ENCODE measurements around the gene CALML6. TPM values are rescaled to one million over a fixed set of nuclear protein-coding genes. Genes with fewer than 3 reads are reported as not detected.
"Not testable (repeated sequence)": the region's sequence is repeated elsewhere in the genome, so short reads cannot be mapped to it uniquely, and the experiment has no call there.

Gene CALML6, protein sequence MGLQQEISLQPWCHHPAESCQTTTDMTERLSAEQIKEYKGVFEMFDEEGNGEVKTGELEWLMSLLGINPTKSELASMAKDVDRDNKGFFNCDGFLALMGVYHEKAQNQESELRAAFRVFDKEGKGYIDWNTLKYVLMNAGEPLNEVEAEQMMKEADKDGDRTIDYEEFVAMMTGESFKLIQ
- total RNA-seq, result not detected
- long read RNA-seq, result 0 reads

- no peak for DNase-seq
- no peak for ATAC-seq (ENCODE audit: poor library complexity)
- intact Hi-C loops (cut with DNase I), result no loop called here
These were observed at the start of gene CALML6 for GRCh38 chr1:1914971-1915692. Gene CALML6 (plus strand): TSS chr1:1915260. CDS start chr1:1915281, 21 bp downstream.

- no peak for ATAC-seq (ENCODE audit: poor library complexity)
- no peak for DNase-seq
- intact Hi-C loops (cut with DNase I), result no loop called here
These were observed 47.9 kb upstream of the CALML6 start for GRCh38 chr1:1867164-1867563.

- ATAC-seq (ENCODE audit: poor library complexity) (no peak), DNase-seq (no peak)
- intact Hi-C loops (cut with DNase I), result no loop called here
These were observed 45.6 kb upstream of the CALML6 start for GRCh38 chr1:1869469-1869868.

DNA sequence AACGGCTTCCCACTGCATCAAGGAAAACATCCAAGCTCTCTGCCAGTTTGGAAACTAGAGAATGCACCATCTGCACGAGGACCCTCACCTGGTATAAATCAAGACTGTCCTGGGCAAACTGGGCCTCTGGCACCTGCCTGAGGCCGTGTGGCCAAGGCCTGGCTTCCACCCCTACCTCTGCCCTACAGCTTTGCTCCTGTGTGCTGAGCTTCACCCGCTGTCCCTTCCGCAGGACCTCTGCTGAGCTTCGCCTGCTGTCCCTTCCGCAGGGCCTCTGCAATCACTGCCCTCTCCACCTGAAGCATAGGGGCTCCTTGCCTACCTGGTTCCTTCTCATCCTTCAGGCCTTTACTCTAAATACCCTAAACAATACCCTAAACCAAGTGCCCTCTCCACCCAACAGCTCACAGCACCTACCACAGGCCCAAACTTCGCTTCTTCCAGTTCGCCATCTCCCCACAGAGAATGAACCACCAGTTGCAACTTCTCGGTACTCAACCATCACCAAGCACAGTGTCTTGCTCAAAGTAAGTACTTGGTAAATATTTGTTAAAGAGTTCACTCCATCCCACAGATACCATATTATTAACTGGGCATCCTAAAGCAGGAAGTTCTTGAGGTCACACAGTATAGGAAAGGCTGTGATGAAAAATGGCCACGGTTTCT lies 42.6 kb upstream of the CALML6 start:
- DNase-seq, result no peak
- ATAC-seq (ENCODE audit: poor library complexity), result no peak

GRCh38 chr1:1873186-1873585 lies 41.9 kb upstream of the CALML6 start:
- ATAC-seq (ENCODE audit: poor library complexity), result peak; percentile 93
- intact Hi-C loops (cut with DNase I), result no loop called here
- peak; percentile 83 for DNase-seq

More for the DNA sequence above, 42.6 kb upstream of the CALML6 start:
- intact Hi-C loops (cut with DNase I), result no loop called here

GRCh38 chr1:1874901-1875300 lies 40.2 kb upstream of the CALML6 start:
- DNase-seq, result no peak
- ATAC-seq (ENCODE audit: poor library complexity), result no peak
- intact Hi-C loops (cut with DNase I), result no loop called here

GRCh38 chr1:1875932-1876331 lies 39.1 kb upstream of the CALML6 start:
- no peak for DNase-seq
- no peak for ATAC-seq (ENCODE audit: poor library complexity)
- intact Hi-C loops (cut with DNase I), result no loop called here

- ATAC-seq (ENCODE audit: poor library complexity) (no peak), DNase-seq (no peak)
- intact Hi-C loops (cut with DNase I), result no loop called here
These were observed 38.6 kb upstream of the CALML6 start for GRCh38 chr1:1876335-1876930.

GRCh38 chr1:1877865-1878436 lies 37.1 kb upstream of the CALML6 start:
- no peak for ATAC-seq (ENCODE audit: poor library complexity)
- intact Hi-C loops (cut with DNase I), result no loop called here
- DNase-seq, result no peak

DNA sequence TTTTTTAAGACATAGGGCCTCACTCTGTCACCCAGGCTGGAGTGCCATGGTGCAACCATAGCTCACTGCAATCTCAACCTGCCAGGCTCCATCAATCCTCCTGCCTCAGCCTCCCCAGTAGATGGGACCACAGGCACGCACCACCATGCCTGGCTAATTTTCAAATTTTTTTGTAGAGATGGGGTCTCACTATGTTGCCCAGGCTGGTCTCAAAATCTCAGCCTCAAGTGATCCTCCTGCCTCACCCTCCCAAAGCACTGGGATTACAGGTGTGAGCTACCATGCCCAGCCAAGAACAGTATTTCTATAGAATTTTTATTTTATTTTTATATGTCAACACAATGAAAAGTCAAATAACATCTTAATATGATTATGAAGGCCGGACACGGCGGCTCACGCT lies 35.1 kb upstream of the CALML6 start:
- ATAC-seq (ENCODE audit: poor library complexity), result no peak
- intact Hi-C loops (cut with DNase I), result no loop called here

GRCh38 chr1:1880617-1881312 lies 34.3 kb upstream of the CALML6 start:
- DNase-seq, result no peak
- ATAC-seq (ENCODE audit: poor library complexity), result peak; percentile 14
- intact Hi-C loops (cut with DNase I), result no loop called here

More for the DNA sequence above, 35.1 kb upstream of the CALML6 start:
- no peak for DNase-seq

DNA sequence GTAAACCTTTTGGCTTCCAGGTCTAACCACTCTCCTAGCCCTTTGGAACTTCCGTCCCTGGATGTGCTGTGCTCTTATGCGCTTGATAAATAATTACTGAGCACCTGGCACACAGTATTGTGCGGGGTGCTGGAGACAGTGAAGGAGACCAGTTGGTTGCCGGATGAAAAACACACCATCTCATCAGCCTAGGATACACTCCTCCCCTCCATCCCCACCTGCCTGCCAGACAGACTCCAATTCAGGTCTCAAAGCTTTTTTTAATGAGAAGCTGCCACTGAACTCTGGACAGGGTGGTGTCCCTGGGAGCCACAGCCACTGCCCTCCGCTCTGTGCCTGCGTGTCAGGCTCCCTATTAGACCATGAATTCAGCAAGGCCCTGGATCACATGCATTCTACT lies 33.3 kb upstream of the CALML6 start:
- DNase-seq, result no peak
- intact Hi-C loops (cut with DNase I), result no loop called here
- peak; percentile 31 for ATAC-seq (ENCODE audit: poor library complexity)

GRCh38 chr1:1883092-1883873 lies 31.8 kb upstream of the CALML6 start:
- ATAC-seq (ENCODE audit: poor library complexity), result peak; percentile 23
- no peak for DNase-seq
- intact Hi-C loops (cut with DNase I), result no loop called here

- DNase-seq; intact Hi-C loops (cut with DNase I); ATAC-seq (ENCODE audit: poor library complexity): not testable (repeated sequence)
These were observed 31.2 kb upstream of the CALML6 start for GRCh38 chr1:1883890-1884289.

DNA sequence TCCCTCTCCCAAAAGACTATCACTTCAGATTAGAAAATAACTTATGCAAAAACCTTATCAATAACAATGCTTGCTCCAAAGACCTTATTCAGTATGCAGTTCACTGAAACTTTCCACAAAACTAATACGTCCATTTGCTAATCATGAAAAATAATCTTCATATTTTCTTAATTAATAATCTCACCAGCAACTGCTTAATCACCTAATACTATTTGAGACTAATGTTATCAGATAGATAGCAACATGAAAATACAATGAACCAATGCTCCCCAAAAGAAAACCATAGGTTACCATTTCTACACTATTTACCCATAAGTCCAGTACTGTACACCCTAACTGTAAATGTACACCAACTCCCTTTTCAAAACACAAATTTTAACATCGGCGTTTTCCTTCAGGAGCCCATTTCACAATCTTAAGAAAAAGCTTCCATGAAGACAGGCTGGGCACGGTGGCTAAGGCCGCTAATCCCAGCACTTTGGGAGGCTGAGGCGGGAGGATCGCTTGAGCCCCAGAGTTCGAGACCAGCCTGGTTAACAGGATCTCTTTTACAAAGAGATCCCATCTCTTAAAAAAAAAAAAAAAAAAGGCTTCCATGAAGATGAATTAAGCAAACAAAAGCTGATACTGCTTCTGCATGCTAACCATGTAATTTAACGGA lies 25.8 kb upstream of the CALML6 start:
- intact Hi-C loops (cut with DNase I), result no loop called here

DNA sequence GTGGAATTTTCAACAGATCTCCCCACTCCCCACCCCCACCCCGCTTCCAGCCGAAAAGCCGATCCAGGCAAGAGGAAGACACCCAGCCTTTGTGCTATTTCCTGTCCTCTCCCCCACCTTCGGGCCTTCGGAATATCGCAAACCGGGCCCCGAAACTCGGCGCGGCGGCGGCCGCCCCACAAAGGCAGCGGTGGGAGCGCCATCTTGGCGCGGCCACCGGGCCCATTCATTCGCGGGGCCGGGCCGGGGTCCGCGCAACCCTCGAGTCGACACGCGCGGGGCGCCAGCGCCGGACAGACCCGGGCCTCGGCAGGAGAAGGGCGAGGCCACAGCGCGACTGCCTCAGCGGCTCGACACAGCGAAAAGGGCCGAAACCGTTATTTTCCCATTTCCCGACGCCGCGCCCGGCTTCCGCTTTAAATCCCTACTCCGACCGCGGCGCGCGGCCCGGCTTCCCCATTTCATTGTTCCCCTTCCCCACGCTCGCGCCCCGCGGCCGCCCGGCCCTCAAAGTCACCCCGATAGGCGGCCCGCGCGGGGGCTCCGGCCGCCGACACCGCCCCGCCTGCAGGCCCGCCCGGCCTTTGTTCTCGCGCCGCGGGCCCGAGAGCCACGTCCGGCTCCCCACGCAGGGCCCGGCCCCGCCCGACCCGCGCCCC lies 25.1 kb upstream of the CALML6 start:
- ATAC-seq (ENCODE audit: poor library complexity) (peak; percentile 1), DNase-seq (peak; percentile 89)
- intact Hi-C loops (cut with DNase I), result no loop called here

More for the DNA sequence above, 25.8 kb upstream of the CALML6 start:
- DNase-seq, result no peak
- ATAC-seq (ENCODE audit: poor library complexity), result no peak

All from Right ventricle myocardium superior (tissue), 1 donor.